HG03442 (cell line): Measurements from ENCODE around the gene C5orf63.
"Not testable (repeated sequence)": the region's sequence is repeated elsewhere in the genome, so short reads cannot be mapped to it uniquely, and the experiment has no call there.

Source experiments
- ATAC-seq: cut with Tn5 transposase; IDR thresholded peaks from one replicate; pipeline ENCODE4 v1.9.1; 2021; ENCODE audit warnings: mild to moderate bottlenecking, moderate library complexity; ENCODE audit not compliant: unreplicated experiment

Gene C5orf63

GRCh38 chr5:127038550-127038949 is 34.8 kb downstream of the C5orf63 start:
- no peak for ATAC-seq

GRCh38 chr5:127031863-127032232 is 41.5 kb downstream of the C5orf63 start:
- no peak for ATAC-seq

- ATAC-seq = peak; percentile 6
Measured at GRCh38 chr5:127031147-127031862, 42.0 kb downstream of the C5orf63 start.

- ATAC-seq = peak; percentile 94
Measured at GRCh38 chr5:127030259-127031146, 42.8 kb downstream of the C5orf63 start, which contains the start of gene MARCHF3. TSS of gene MARCHF3 (minus strand) at chr5:127030558. CDS start at chr5:126918171, 112,387 bp downstream.

- peak; percentile 18 for ATAC-seq
Measured at GRCh38 chr5:127029581-127030258, 43.6 kb downstream of the C5orf63 start.

GRCh38 chr5:127028822-127029457 is 44.4 kb downstream of the C5orf63 start:
- ATAC-seq = no peak

- ATAC-seq = no peak
Measured at GRCh38 chr5:127027539-127027938, 45.8 kb downstream of the C5orf63 start.

- no peak for ATAC-seq
Measured at GRCh38 chr5:127026166-127026565, 47.1 kb downstream of the C5orf63 start.

GRCh38 chr5:127025467-127025866 is 47.8 kb downstream of the C5orf63 start:
- ATAC-seq = no peak

- no peak for ATAC-seq
Measured at GRCh38 chr5:127024821-127025220, 48.5 kb downstream of the C5orf63 start.

GRCh38 chr5:127023552-127024191 is 49.6 kb downstream of the C5orf63 start:
- not testable (repeated sequence) for ATAC-seq

- ATAC-seq = no peak
Measured at GRCh38 chr5:127022846-127023245, 50.5 kb downstream of the C5orf63 start.

GRCh38 chr5:127019928-127020327 is 53.4 kb downstream of the C5orf63 start:
- peak; percentile 51 for ATAC-seq

GRCh38 chr5:127016722-127017121 is 56.6 kb downstream of the C5orf63 start:
- ATAC-seq = not testable (repeated sequence)

- ATAC-seq = no peak
Measured at GRCh38 chr5:127015716-127016115, 57.6 kb downstream of the C5orf63 start.

GRCh38 chr5:127014573-127014972 is 58.7 kb downstream of the C5orf63 start:
- ATAC-seq = peak; percentile 62

GRCh38 chr5:127013407-127013806 is 59.9 kb downstream of the C5orf63 start:
- no peak for ATAC-seq

GRCh38 chr5:127012916-127013315 is 60.4 kb downstream of the C5orf63 start:
- no peak for ATAC-seq

- ATAC-seq = peak; percentile 73
Measured at GRCh38 chr5:127011961-127012644, 61.2 kb downstream of the C5orf63 start.

GRCh38 chr5:127011153-127011552 is 62.1 kb downstream of the C5orf63 start:
- no peak for ATAC-seq
